HG02981 (cell line): ENCODE data around the gene ZNF467.

ENCODE experiments used
- ATAC-seq: cut with Tn5 transposase; IDR thresholded peaks from one replicate; pipeline ENCODE4 v1.9.1; 2021; ENCODE audit warnings: mild to moderate bottlenecking, moderate library complexity; ENCODE audit not compliant: unreplicated experiment

ZNF467 gene

DNA sequence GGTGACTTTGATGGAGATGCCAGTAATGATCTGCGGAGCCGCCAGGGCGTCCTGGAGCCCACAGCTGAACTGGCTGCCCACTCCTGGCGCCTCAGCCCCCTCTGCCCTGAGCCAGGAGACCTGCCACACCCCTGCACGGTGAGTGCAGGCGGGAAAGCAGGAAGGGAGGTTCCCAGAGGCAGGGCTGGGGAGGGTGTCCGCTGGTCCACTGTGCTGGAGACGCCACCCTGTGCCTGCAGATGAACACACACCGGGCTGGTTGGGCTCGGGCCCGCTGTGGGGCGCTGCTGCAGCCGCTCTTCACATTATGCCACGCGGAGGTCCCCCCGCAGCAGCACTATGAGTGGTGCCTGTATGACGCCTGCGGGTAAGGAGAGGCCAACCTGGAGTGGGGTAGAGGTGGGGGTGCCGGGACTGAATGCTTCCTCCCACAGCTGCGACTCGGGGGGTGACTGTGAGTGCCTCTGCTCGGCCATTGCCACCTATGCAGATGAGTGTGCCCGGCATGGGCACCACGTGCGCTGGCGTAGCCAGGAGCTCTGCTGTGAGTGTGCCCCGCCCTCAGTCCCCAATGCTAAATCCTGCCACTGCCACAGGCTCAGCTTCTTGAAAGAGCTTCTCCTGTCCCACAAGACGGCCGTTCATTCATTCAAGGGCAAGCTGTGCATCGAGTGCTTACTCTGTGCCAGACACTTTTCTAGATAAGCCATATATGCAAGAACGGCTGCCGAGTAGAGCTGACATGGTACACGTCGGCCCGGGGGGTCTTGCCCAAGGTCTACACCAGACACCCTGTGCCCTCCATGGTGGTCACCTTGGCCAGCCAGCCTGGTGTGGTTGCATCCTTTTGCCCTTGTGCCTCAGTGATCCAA lies 14.3 kb upstream of the ZNF467 start:
- ATAC-seq = no peak

- ATAC-seq = no peak
These were observed 12.6 kb upstream of the ZNF467 start for GRCh38 chr7:149785983-149786382.

DNA sequence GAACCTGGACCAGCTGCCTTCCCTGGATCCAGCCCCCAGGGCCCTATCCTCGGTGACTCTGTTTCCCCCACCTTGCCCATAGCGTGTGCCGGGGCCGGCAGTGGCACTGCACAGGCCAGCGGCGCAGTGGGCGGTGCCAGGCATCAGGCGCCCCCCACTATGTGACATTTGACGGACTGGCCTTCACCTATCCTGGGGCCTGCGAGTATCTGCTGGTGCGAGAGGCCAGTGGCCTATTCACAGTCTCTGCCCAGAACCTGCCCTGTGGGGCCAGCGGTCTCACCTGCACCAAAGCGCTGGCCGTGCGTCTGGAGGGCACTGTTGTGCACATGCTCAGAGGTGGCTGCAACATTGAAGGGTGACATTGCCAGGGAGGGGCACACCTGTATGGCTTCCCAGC lies 12.0 kb upstream of the ZNF467 start:
- ATAC-seq = no peak

- ATAC-seq = no peak
These were observed 10.8 kb upstream of the ZNF467 start for GRCh38 chr7:149784251-149784608.

- no peak for ATAC-seq
These were observed 10.2 kb upstream of the ZNF467 start for GRCh38 chr7:149783386-149784250.

GRCh38 chr7:149782682-149783345 lies 9.4 kb upstream of the ZNF467 start:
- ATAC-seq = no peak

DNA sequence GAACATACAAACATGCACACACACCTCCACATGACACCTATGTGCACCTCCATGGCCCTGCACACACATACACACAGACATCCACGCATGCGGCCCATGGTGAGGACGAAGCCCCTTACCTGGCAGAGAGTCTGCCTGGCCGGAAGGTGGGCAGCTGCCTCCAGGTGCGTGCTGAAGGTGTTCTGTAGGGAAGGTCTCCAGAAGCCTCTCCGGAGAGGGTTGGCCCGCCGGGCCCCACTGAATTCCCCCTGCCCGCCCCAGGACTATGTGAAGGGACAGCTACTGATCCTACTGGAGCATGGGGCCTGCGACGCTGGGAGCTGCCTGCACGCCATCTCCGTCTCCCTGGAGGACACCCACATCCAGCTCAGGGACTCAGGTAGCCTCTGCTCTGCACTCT lies 8.5 kb upstream of the ZNF467 start:
- ATAC-seq = no peak

- no peak for ATAC-seq
These were observed 7.4 kb upstream of the ZNF467 start for GRCh38 chr7:149780636-149781419.

DNA sequence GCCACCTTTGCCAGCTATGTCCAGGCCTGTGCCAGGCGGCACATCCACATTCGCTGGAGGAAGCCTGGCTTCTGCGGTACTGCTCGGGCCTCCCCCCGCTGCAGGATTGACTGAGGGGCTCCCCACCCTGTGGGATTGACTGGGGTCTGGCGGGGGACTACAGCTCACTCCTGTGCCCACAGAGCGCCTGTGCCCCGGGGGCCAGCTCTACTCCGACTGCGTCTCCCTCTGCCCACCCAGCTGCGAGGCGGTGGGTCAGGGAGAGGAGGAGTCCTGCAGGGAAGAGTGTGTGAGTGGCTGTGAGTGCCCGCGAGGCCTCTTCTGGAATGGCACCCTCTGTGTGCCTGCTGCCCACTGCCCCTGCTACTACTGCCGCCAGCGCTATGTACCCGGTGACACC lies 6.7 kb upstream of the ZNF467 start:
- no peak for ATAC-seq

- ATAC-seq = no peak
These were observed 6.1 kb upstream of the ZNF467 start for GRCh38 chr7:149779502-149779805.

DNA sequence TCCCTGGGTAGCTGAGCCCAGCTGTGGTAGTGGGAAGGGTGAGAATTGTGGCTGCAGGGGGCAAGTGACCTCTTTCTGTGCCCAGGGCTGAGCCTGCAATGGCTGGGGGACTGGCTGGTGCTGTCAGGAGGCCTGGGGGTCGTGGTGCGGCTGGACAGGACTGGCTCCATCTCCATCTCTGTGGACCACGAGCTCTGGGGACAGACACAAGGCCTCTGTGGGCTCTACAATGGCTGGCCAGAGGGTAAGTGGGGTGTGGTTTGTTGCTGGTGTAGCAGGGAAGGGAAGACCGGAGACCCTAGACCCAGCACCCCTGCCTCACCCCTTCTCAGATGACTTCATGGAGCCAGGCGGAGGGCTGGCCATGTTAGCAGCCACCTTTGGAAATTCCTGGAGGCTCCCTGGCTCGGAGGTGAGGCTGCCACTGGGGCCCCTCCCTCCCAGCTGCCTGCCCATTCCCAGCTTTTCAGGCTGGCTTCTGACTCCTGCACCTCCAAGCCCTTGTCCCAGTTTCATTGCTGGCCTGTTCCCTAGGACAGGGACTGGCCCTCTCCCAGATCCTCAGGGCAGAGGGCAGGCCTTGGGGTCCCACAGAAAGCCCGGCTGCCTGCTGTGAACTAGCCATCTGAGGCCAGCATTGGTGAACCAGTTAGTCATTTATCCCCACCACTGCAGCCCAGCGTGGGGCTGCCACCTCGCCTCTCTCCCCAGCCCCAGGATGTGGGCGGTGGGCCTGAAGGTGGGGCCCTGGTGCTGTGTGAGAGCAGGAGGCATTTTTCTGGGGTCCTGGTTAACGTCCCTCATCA lies 5.5 kb upstream of the ZNF467 start:
- no peak for ATAC-seq

DNA sequence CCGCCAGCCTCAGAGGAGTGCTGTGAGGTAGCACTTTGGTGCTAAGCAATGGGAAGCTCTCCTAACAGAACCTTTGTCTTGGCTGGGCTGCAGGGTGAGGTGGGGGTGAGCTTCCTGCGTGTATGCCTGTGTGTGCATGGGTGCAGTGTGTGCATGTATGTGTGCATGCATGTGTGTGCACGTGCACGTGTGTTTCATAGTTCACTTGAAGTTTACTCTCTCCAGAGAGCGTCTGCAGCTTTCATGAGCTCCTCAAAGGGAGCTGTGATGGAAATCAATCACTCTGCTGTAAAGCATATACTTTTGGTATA lies 4.9 kb upstream of the ZNF467 start:
- no peak for ATAC-seq

DNA sequence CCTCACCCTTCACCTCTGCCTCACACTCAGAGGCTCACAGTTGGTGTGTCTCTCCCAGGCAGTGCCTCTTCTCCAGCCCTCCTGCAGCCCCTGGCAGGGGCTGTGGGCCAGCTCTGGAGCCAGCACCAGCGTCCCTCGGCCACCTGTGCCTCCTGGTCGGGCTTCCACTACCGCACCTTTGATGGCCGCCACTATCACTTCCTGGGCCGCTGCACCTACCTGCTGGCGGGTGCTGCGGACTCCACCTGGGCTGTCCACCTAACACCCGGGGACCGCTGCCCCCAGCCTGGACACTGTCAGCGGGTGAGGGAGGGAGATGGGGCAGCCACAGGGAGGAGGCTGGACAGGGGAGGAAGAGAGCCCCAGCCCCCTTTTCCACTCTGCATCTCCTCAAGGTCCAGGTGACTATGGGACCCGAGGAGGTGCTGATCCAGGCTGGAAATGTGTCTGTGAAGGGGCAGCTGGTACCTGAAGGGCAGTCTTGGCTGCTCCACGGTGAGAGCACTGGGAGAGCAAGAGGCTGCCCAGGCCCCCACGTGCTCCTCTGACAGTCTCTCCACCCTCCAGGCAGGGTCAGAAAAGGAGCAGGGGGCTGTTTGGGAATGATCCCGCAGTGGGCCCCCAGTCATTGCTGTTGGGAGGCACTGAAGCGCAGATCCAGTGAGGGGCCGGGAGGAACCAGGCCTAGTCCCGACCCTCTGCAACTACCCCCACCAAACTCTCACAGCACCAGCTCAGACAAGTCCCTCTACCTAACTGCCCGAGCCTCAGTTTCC lies 4.4 kb upstream of the ZNF467 start:
- ATAC-seq = no peak

DNA sequence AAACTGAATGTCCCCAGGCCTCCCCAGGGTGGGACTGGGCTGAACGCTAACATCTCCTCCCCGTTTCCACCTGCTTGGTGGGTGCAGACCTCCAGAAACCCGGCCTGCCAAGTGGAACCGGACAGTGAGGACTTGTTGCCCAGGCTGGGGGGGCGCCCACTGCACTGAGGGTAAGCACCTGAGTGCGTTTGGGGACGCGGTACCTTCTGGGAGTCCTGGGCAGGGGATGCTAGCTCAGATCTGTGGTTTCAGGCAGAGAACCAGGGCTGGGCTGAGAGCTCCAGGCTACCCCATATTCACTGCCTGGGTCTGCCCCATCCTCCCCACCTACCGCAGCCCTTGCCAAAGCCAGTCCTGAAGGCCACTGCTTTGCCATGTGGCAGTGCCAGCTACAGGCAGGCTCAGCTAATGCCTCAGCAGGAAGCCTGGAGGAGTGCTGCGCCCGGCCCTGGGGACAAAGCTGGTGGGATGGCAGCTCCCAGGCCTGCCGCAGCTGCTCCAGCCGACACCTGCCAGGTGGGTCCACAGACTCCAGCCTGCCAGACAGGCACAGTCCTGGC lies 3.5 kb upstream of the ZNF467 start:
- ATAC-seq = no peak

- no peak for ATAC-seq
These were observed 2.9 kb upstream of the ZNF467 start for GRCh38 chr7:149776289-149776688.

DNA sequence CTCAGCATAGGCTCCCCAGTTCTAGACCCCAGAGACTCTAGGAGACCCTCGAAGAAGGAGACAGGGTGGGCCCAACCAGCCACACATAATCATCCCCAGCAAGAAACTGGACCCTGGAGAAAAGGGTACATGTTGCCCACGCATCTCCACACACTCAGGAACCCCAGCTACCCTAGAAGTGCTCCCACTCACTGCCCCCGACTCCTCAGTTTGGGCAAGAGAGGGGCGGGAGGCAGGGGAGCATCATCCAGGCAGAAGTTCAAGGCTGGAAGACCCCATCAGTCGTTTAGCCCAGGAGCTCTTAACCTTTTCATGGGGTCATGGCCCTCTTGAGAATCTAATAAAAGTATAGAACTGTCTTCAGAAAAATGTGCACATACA lies 1.8 kb upstream of the ZNF467 start:
- no peak for ATAC-seq

- no peak for ATAC-seq
These were observed 1.1 kb upstream of the ZNF467 start for GRCh38 chr7:149774237-149775175.

GRCh38 chr7:149772956-149773434 lies 393 bp downstream of the ZNF467 start:
- ATAC-seq = no peak
